IMR-90 (cell line): ENCODE results near the gene HSD17B10. TPM values are rescaled to one million over a fixed set of nuclear protein-coding genes. Genes with fewer than 3 reads are reported as not detected.
"Not testable (repeated sequence)": the region's sequence is repeated elsewhere in the genome, so short reads cannot be mapped to it uniquely, and the experiment has no call there.

Experiments
- ATAC-seq: fragments of 200-7000 bp; cut with Tn5 transposase; 2 replicates; pipeline ENCODE4 v1.9.1; 2020; ENCODE audit warnings: low read depth, mild to moderate bottlenecking, moderate library complexity
- BruUV-seq: library from RNA; stranded (reverse); fragments of 400-500 nt; replicated peaks from 2 replicates; lab custom pipeline; 2021; lab: Mats Ljungman, UMichigan
- CTCF ChIA-PET: fragments of 300-600 bp; formaldehyde crosslinking; extraction: SDS; loops from one replicate; lab custom pipeline; 2021; ENCODE audit warnings: antibody characterized with exemption; lab: Yijun Ruan, JAX
- POLR2A ChIA-PET: fragments of 300-600 bp; sonication (Branson Sonifier 250); formaldehyde crosslinking; loops from one replicate; lab custom pipeline; 2022; ENCODE audit warnings: antibody characterized with exemption; ENCODE audit not compliant: unreplicated experiment; lab: Charles Lee
- DNase-seq: peaks from one replicate; pipeline ENCODE4 v3.0.0; 2013
- H2AFZ ChIP-seq: replicated peaks from 2 replicates; pipeline ENCODE3; 2013; ENCODE audit warnings: low read length, mild to moderate bottlenecking; ENCODE audit not compliant: poor library complexity
- H2AK5ac ChIP-seq: 2 replicates; pipeline ENCODE4 v1.6.1; 2013; ENCODE audit warnings: low read depth, low read length, inconsistent platforms
- H2AK9ac ChIP-seq: replicated peaks from 2 replicates; pipeline ENCODE3; 2013; ENCODE audit warnings: mild to moderate bottlenecking, low read depth, low read length, moderate library complexity; ENCODE audit not compliant: poor library complexity
- H2BK120ac ChIP-seq: 2 replicates; pipeline ENCODE4 v1.6.1; 2013; ENCODE audit warnings: low read depth, low read length, inconsistent platforms
- H2BK15ac ChIP-seq: 3 replicates; pipeline ENCODE4 v1.6.1; 2013; ENCODE audit warnings: low read depth, low read length, inconsistent platforms
- H2BK20ac ChIP-seq: 2 replicates; pipeline ENCODE4 v1.6.1; 2013; ENCODE audit warnings: low read depth, mild to moderate bottlenecking, inconsistent platforms, low read length, moderate library complexity
- H2BK5ac ChIP-seq: 2 replicates; pipeline ENCODE4 v1.6.1; 2013; ENCODE audit warnings: mild to moderate bottlenecking, low read depth, low read length, inconsistent platforms; ENCODE audit not compliant: poor library complexity, severe bottlenecking
- H3K14ac ChIP-seq: replicated peaks from 2 replicates; pipeline ENCODE4 v1.6.1; 2013; ENCODE audit warnings: low read depth, low read length, inconsistent platforms
- H3K18ac ChIP-seq: 2 replicates; pipeline ENCODE4 v1.6.1; 2013; ENCODE audit warnings: low read depth, low read length, control low read depth
- H3K23ac ChIP-seq: 2 replicates; pipeline ENCODE4 v1.6.1; 2013; ENCODE audit warnings: low read depth, low read length, inconsistent platforms
- H3K27ac ChIP-seq: 2 replicates; pipeline ENCODE4 v1.5.1; 2013; ENCODE audit warnings: mild to moderate bottlenecking, control low read depth, low read length; ENCODE audit not compliant: insufficient read depth
- H3K27me3 ChIP-seq: 2 replicates; pipeline ENCODE4 v1.6.1; 2013; ENCODE audit warnings: low read length; ENCODE audit not compliant: control insufficient read depth, insufficient read depth
- H3K36me3 ChIP-seq: 2 replicates; pipeline ENCODE4 v1.6.1; 2013; ENCODE audit warnings: low read length, mixed read lengths; ENCODE audit not compliant: control insufficient read depth, insufficient read depth
- H3K4ac ChIP-seq: 2 replicates; pipeline ENCODE4 v1.6.1; 2013; ENCODE audit warnings: low read depth, low read length, inconsistent platforms
- H3K4me1 ChIP-seq: 2 replicates; pipeline ENCODE4 v1.6.1; 2013; ENCODE audit warnings: low read length, mixed read lengths; ENCODE audit not compliant: control insufficient read depth, insufficient read depth
- H3K4me2 ChIP-seq: 2 replicates; pipeline ENCODE4 v1.6.1; 2013; ENCODE audit warnings: low read depth, mild to moderate bottlenecking, control low read depth, low read length, moderate library complexity
- H3K4me3 ChIP-seq: 2 replicates; pipeline ENCODE4 v1.5.1; 2013; ENCODE audit warnings: low read depth, mild to moderate bottlenecking, control low read depth, low read length, moderate library complexity; ENCODE audit not compliant: insufficient read depth
- H3K56ac ChIP-seq: 2 replicates; pipeline ENCODE4 v1.6.1; 2013; ENCODE audit warnings: low read length, inconsistent platforms; ENCODE audit not compliant: insufficient read depth; ENCODE audit errors: extremely low read depth
- H3K79me1 ChIP-seq, 2 experiments: 2 replicates each; pipeline ENCODE4 v1.6.1; 2013; ENCODE audit warnings: low read length in 2 of 2, inconsistent platforms in 1 of 2, low read depth in 1 of 2
- H3K9ac ChIP-seq: 2 replicates; pipeline ENCODE4 v1.6.1; 2013; ENCODE audit warnings: low read depth, low read length, control low read depth
- H3K9me1 ChIP-seq: 2 replicates; pipeline ENCODE4 v1.6.1; 2013; ENCODE audit warnings: low read length, inconsistent platforms; ENCODE audit not compliant: insufficient read depth
- H3K9me3 ChIP-seq: 2 replicates; pipeline ENCODE4 v1.6.1; 2013; ENCODE audit warnings: low read length; ENCODE audit not compliant: control insufficient read depth, insufficient read depth
- H4K20me1 ChIP-seq: 2 replicates; pipeline ENCODE4 v1.6.1; 2013; ENCODE audit warnings: low read length, inconsistent platforms; ENCODE audit not compliant: insufficient read depth
- H4K5ac ChIP-seq: 2 replicates; pipeline ENCODE4 v1.6.1; 2013; ENCODE audit warnings: mild to moderate bottlenecking, low read depth, low read length, control low read depth
- H4K8ac ChIP-seq, 2 experiments: 2 replicates each; pipeline ENCODE4 v1.6.1; 2013; ENCODE audit warnings: low read depth in 2 of 2, low read length in 2 of 2, control low read depth in 1 of 2, inconsistent platforms in 1 of 2
- H4K91ac ChIP-seq: 2 replicates; pipeline ENCODE4 v1.6.1; 2013; ENCODE audit warnings: low read depth, low read length, inconsistent platforms; ENCODE audit not compliant: insufficient read depth
- WGBS, 2 experiments: methylation state at CpG; one replicate each; pipeline versions ENCODE4 v1.1.5 to v1.1.7; 2013; ENCODE audit warnings: missing lambda C conversion rate in 2 of 2; ENCODE audit not compliant: insufficient read length in 1 of 2; ENCODE audit errors: extremely low coverage in 2 of 2; 5-methylcytosine and 5-hydroxymethylcytosine counted together
- dilution Hi-C: fragments of 300-500 bp; cut with HindIII; formaldehyde crosslinking; loops from one replicate; pipeline ENCODE4 v1.14.3; 2018; ENCODE audit warnings: low sequenced_read_pairs; ENCODE audit not compliant: unreplicated experiment
- in situ Hi-C: fragments of 300-500 bp; cut with MboI; formaldehyde crosslinking; loops from 3 replicates; pipeline ENCODE4 v1.14.3; 2019; ENCODE audit warnings: low sequenced_read_pairs, inconsistent platforms, mixed read lengths
- intact Hi-C: fragments of 100-400 bp; cut with micrococcal nuclease; formaldehyde crosslinking; loops from 2 replicates; pipeline ENCODE4 v1.10.0; 2022
- polyA plus RNA-seq, 3 experiments: library from polyadenylated mRNA; depleted of rRNA; stranded (reverse); fragments of >200 nt; gene quantifications; 2 replicates each; pipeline ENCODE4 v1.2.3, GENCODE V29; 2012; ENCODE audit warnings: low replicate concordance in 1 of 3
- total RNA-seq: library from RNA; depleted of rRNA; stranded (reverse); fragments of >200 nt; gene quantifications from 2 replicates; pipeline ENCODE4 v1.2.3, GENCODE V29; 2012

The HSD17B10 gene
- total and polyA plus RNA-seq, 2 of the 4 experiments (the other 2 are of a cell fraction) = 99.8 to 118 TPM

- H2BK120ac ChIP-seq = not testable (repeated sequence)
Measured at GRCh38 chrX:53468659-53469058, 34.5 kb upstream of the HSD17B10 start.

More at GRCh38 chrX:53468659-53469058, 34.5 kb upstream of the HSD17B10 start:
- H3K4me3 ChIP-seq, DNase-seq, H4K5ac ChIP-seq, H2BK5ac ChIP-seq, H4K91ac ChIP-seq, H4K8ac ChIP-seq, POLR2A ChIA-PET, dilution Hi-C loops, H2AK9ac ChIP-seq, H2AK5ac ChIP-seq, CTCF ChIA-PET, H3K4ac ChIP-seq, H3K27ac ChIP-seq, H3K79me1 ChIP-seq, H3K4me2 ChIP-seq, H3K56ac ChIP-seq, H3K36me3 ChIP-seq, H3K18ac ChIP-seq, intact Hi-C loops, ATAC-seq, H3K14ac ChIP-seq, H3K4me1 ChIP-seq, H3K9ac ChIP-seq, BruUV-seq, H3K9me1 ChIP-seq, in situ Hi-C loops, H2AFZ ChIP-seq, H2BK20ac ChIP-seq, H4K20me1 ChIP-seq, H2BK15ac ChIP-seq, H3K9me3 ChIP-seq, H3K23ac ChIP-seq: not testable (repeated sequence)
- WGBS, 2 experiments = no CpG with 5 or more reads among the region's 3 CpGs
- H3K27me3 ChIP-seq = peaks cover 29% of the 10 kb centered on the region
